Measurements from ENCODE around the gene TTC28. TPM values are rescaled to one million over a fixed set of nuclear protein-coding genes. Genes with fewer than 3 reads are reported as not detected.

Gene TTC28
- total RNA-seq, 1 donor from 2014 or later: 46.2 TPM

DNA sequence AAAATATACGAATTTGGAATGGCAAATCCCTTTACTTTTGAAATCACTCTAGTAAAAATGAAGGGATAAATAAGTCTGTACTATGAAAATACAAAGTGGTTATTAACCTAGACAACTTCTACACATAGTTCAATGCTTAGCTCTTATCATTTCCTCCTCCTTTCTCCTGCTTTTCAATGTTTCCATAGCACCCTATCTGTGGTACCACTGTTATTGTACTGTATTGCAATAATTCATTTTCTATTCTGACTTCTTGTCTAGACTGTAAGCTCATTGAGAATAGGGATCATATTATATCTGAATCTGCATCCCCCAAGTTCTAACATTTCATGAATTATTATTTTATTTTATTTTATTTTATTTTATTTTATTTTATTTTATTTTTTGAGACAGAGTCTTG, 251.4 kb downstream of the TTC28 start:
- Mint-ChIP-seq H3K4me3 (no peak overlapping the region), H3K36me3 (peaks cover 21% of the 10 kb centered on the region), H3K27me3 (ENCODE audit: insufficient read depth, low read depth) (peaks cover 3% of the 10 kb centered on the region), H3K9me3 (no peaks in the 10 kb centered on the region), H3K4me1 (peaks cover 6% of the 10 kb centered on the region), H3K27ac (no peak overlapping the region)
- no peaks in the 10 kb centered on the region for H3K36me3 ChIP-seq
- H3K4me2 ChIP-seq: no peak overlapping the region
- no peak overlapping the region for H3K27ac ChIP-seq
- H2AFZ ChIP-seq (replicated peaks): no peak overlapping the region
- peaks cover 5% of the 10 kb centered on the region for H4K20me1 ChIP-seq (ENCODE audit: low read depth)
- no peak for TF ChIP-seq EZH2 (IDR thresholded peaks at IDR 0.05)
- TF ChIP-seq EZH2phosphoT487 (IDR thresholded peaks at IDR 0.05): no peak
- TF ChIP-seq, protein P1, sequence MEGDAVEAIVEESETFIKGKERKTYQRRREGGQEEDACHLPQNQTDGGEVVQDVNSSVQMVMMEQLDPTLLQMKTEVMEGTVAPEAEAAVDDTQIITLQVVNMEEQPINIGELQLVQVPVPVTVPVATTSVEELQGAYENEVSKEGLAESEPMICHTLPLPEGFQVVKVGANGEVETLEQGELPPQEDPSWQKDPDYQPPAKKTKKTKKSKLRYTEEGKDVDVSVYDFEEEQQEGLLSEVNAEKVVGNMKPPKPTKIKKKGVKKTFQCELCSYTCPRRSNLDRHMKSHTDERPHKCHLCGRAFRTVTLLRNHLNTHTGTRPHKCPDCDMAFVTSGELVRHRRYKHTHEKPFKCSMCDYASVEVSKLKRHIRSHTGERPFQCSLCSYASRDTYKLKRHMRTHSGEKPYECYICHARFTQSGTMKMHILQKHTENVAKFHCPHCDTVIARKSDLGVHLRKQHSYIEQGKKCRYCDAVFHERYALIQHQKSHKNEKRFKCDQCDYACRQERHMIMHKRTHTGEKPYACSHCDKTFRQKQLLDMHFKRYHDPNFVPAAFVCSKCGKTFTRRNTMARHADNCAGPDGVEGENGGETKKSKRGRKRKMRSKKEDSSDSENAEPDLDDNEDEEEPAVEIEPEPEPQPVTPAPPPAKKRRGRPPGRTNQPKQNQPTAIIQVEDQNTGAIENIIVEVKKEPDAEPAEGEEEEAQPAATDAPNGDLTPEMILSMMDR (IDR thresholded peaks at IDR 0.05): no peak
- H3K4me3 ChIP-seq: no peak overlapping the region
- no peaks in the 10 kb centered on the region for H3K9me3 ChIP-seq (ENCODE audit: low read depth)
- no peaks in the 10 kb centered on the region for H3F3A ChIP-seq (ENCODE audit: low read depth)
- DNase-seq (ENCODE audit: low spot score): no peak
- no peaks in the 10 kb centered on the region for H3K27me3 ChIP-seq
- no peak overlapping the region for H3K9ac ChIP-seq
- peaks cover 6% of the 10 kb centered on the region for H3K4me1 ChIP-seq
- H3K79me2 ChIP-seq (ENCODE audit: low read depth): peaks cover 4% of the 10 kb centered on the region

GRCh38 chr22:28426346-28427132, 253.1 kb downstream of the TTC28 start:
- no peak overlapping the region for H2AFZ ChIP-seq (replicated peaks)
- H4K20me1 ChIP-seq (ENCODE audit: low read depth): peaks cover 5% of the 10 kb centered on the region
- Mint-ChIP-seq H3K9me3 (no peaks in the 10 kb centered on the region), H3K4me1 (peaks cover 3% of the 10 kb centered on the region), H3K27me3 (ENCODE audit: insufficient read depth, low read depth) (peaks cover 3% of the 10 kb centered on the region), H3K4me3 (no peak overlapping the region), H3K36me3 (peaks cover 19% of the 10 kb centered on the region), H3K27ac (no peak overlapping the region)
- H3K4me3 ChIP-seq: no peak overlapping the region
- H3K9me3 ChIP-seq (ENCODE audit: low read depth): no peaks in the 10 kb centered on the region
- H3F3A ChIP-seq (ENCODE audit: low read depth): no peaks in the 10 kb centered on the region
- H3K27me3 ChIP-seq: no peaks in the 10 kb centered on the region
- no peak for DNase-seq (ENCODE audit: low spot score)
- peaks cover 6% of the 10 kb centered on the region for H3K4me1 ChIP-seq
- no peak overlapping the region for H3K9ac ChIP-seq
- TF ChIP-seq, protein P1 (IDR thresholded peaks at IDR 0.05): no peak
- TF ChIP-seq EZH2phosphoT487 (IDR thresholded peaks at IDR 0.05) (no peak), EZH2 (IDR thresholded peaks at IDR 0.05) (no peak)
- H3K79me2 ChIP-seq (ENCODE audit: low read depth): peaks cover 2% of the 10 kb centered on the region
- no peak overlapping the region for H3K4me2 ChIP-seq
- H3K27ac ChIP-seq: no peak overlapping the region
- H3K36me3 ChIP-seq: no peaks in the 10 kb centered on the region

DNA sequence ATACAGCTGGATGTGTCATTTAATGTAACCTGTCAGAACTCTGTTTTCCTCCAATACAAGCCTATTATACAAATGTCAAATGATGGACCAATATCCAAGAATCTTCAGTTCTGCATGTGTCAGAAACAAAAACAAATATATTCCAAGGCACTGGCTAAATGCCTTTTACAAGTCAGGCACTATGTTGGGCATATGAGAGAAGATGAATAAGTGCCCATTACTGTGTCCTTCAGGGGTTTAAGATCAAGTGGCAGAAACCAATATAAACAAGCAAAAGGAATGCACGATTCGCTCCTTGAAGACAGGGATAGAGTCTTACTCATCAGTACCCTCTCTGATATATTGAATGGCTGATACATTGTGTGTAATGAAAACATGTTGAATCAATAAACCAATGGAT, 254.4 kb downstream of the TTC28 start:
- no peak overlapping the region for H3K27ac Mint-ChIP-seq
- Histone ChIP-seq H3K27me3 (no peaks in the 10 kb centered on the region), H3K79me2 (ENCODE audit: low read depth) (no peaks in the 10 kb centered on the region), H3K4me1 (no peaks in the 10 kb centered on the region), H3K4me2 (no peak overlapping the region), H3K27ac (no peak overlapping the region), H3K36me3 (no peaks in the 10 kb centered on the region), H4K20me1 (ENCODE audit: low read depth) (peaks cover 5% of the 10 kb centered on the region), H2AFZ (replicated peaks) (no peak overlapping the region), H3K4me3 (no peak overlapping the region), H3K9me3 (ENCODE audit: low read depth) (no peaks in the 10 kb centered on the region), H3K9ac (no peak overlapping the region), H3F3A (ENCODE audit: low read depth) (no peaks in the 10 kb centered on the region)
- no peak overlapping the region for H3K4me3 Mint-ChIP-seq
- H3K27me3 Mint-ChIP-seq (ENCODE audit: insufficient read depth, low read depth): peaks cover 3% of the 10 kb centered on the region
- DNase-seq (ENCODE audit: low spot score): no peak
- H3K9me3 Mint-ChIP-seq: no peaks in the 10 kb centered on the region
- TF ChIP-seq EZH2 (IDR thresholded peaks at IDR 0.05): no peak
- TF ChIP-seq, protein P1 (IDR thresholded peaks at IDR 0.05): no peak
- no peak for TF ChIP-seq EZH2phosphoT487 (IDR thresholded peaks at IDR 0.05)
- no peaks in the 10 kb centered on the region for H3K4me1 Mint-ChIP-seq
- H3K36me3 Mint-ChIP-seq: peaks cover 19% of the 10 kb centered on the region
